Activated CD4-positive, alpha-beta T cell treated with anti-CD3 and anti-CD28 coated beads for 24 hours (primary cell): ENCODE measurements around the gene LRTM2.

Experiments used
- DNase-seq, 2 donors: peaks; one replicate each; pipeline ENCODE4 v3.0.0-alpha.2; 2020; ENCODE audit warnings: low read depth in 2 of 2

Gene LRTM2

GRCh38 chr12:1829306-1829900 lies 9.0 kb downstream of the LRTM2 start:
- DNase-seq: no peak

GRCh38 chr12:1830401-1830845 lies 10.1 kb downstream of the LRTM2 start:
- no peak for DNase-seq

GRCh38 chr12:1830981-1831963 lies 10.9 kb downstream of the LRTM2 start:
- no peak for DNase-seq

GRCh38 chr12:1832801-1833595 lies 12.6 kb downstream of the LRTM2 start:
- no peak for DNase-seq

GRCh38 chr12:1833596-1834028 lies 13.2 kb downstream of the LRTM2 start:
- no peak for DNase-seq

GRCh38 chr12:1834186-1834925 lies 14.0 kb downstream of the LRTM2 start:
- no peak for DNase-seq

DNA sequence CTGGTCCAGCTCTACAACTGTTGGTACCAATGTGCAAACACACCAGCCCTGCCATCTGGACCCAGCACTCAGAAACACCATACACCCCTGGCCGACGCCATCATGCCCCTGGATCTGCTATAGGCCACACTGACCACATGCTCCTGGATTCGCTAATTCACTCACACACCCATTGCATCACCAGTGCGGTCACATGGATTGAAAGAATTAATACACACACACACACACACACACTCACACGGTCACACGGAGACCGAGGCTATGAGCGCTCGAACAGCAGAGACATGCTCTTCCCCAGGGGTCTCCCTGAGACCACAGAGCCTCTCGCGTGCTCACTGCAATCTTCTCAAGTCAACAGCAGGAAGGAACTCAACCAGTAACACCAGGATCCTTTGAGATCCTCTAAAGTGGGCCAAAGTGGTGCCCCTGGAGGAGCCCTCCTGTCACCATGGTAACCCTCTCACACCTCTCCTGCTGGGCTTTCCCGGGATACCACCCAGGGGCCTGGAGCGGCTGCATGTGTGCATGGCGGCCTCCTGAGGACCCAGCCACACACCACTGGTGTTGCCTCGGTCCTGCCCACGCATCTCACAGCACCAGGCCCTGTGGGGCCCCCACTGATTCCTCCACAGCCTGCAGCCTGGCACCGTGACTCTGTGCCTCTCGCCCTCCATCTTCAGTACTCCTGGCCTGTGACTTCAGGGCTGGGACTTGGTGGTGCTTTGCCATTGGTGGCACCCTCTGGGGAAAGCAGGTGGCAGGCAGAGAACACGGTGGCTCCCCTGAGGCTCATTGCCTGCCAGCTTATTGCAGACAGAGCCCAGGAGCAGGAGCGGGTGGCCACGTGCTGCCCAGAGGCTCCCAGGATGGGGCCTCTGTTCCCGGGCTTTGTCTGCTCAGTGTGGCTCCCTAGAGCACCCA lies 15.1 kb downstream of the LRTM2 start:
- no peak for DNase-seq

DNA sequence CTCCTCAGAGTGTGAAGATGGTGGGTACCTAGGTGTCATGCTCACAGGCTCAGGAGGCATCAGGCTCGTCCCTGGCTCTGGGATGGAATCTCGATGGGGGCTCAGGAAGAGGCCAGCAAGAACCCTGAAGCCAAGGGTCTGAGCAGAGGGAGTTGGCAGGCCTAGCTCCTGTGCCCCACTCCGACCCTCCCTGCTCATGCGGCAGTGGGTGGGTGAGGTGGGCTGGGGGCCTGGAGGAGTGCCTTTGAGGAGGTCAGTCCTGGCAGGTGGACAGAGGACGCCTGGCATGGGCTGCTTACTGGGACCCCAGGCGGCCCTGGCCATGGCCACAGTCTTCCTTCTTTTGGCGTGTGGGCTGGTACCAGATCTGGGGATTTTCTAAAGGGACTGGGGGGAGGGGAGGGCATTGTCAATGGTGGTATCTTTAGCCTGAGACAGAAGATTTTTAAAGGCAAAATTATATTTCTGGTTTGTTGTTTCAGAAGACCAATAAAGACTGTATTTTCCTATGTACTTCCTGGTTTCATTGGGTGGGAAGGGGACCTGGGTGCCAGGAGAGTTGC lies 16.0 kb downstream of the LRTM2 start:
- DNase-seq: no peak

GRCh38 chr12:1836854-1837421 lies 16.6 kb downstream of the LRTM2 start:
- DNase-seq: no peak

DNA sequence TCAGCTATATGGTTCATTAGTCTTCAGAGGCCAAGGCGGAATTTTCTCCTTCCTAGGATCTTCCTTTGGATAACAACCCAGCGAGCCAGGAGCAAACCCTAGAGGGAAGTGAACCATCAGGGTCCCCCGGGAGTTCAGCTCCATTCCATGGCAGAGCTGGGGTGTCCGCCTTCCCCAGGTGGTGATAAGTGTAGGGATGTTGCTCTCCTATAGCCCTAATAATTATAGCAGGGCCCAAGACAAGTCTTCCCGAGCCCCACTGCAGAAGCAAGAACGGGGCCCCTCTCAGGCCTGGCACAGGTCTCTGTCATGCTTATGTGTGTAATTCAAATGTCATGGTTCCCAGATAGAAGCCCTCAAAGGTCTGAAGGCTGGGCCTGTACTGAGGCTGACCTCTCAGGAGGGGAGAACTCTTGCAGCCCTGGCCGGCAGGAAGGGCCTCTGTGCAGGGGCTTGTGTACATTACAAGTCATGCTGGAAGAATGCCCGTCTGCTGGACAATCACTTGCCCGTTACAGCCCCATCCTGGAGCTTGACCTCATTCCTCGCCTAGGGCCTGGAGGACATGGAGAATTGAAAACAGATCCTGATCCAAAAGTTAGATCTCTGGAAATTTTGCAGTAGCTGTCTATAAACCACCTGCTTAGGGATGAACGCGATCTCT lies 17.3 kb downstream of the LRTM2 start:
- no peak for DNase-seq

DNA sequence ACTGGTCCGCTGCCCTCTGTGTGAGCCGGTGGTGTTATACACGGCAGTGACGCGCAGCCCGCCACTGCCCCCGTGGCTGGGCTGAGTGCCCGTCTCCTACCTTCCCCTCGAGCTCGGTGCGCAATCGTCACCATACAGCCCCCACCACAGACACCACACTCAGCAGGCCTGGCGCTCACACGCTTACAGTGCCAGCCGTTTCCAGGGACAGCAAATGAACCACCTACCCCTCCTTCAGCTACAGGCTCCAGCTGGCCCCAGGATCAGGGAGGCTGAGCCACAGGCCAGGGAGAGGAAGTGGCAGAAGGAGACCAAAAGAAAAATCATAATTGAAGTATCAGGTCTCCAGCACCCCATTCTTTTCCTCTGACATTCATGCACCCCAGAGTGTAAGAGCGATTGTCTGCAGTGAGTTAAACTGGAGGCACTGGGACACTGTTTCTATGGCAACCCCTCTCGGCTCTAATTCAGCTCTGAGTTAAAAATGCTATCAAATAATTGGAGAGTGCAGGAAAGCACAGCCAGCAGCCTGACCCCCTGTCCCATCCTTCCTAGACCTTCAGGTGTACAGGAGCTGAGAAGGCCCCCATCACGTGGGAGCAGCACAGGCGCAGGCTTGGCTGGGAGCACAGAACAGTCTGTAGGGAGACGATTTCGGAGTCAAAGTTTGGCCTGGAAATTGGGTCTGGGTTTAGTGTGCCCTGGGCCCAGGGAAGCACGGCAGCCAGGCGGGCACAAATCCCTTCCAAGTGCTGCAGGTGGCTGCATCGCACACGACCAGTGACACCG lies 18.0 kb downstream of the LRTM2 start:
- DNase-seq: no peak

- no peak for DNase-seq
Observed at GRCh38 chr12:1838994-1839365, 18.6 kb downstream of the LRTM2 start.

- DNase-seq: no peak
Observed at GRCh38 chr12:1839464-1839863, 19.1 kb downstream of the LRTM2 start.

DNA sequence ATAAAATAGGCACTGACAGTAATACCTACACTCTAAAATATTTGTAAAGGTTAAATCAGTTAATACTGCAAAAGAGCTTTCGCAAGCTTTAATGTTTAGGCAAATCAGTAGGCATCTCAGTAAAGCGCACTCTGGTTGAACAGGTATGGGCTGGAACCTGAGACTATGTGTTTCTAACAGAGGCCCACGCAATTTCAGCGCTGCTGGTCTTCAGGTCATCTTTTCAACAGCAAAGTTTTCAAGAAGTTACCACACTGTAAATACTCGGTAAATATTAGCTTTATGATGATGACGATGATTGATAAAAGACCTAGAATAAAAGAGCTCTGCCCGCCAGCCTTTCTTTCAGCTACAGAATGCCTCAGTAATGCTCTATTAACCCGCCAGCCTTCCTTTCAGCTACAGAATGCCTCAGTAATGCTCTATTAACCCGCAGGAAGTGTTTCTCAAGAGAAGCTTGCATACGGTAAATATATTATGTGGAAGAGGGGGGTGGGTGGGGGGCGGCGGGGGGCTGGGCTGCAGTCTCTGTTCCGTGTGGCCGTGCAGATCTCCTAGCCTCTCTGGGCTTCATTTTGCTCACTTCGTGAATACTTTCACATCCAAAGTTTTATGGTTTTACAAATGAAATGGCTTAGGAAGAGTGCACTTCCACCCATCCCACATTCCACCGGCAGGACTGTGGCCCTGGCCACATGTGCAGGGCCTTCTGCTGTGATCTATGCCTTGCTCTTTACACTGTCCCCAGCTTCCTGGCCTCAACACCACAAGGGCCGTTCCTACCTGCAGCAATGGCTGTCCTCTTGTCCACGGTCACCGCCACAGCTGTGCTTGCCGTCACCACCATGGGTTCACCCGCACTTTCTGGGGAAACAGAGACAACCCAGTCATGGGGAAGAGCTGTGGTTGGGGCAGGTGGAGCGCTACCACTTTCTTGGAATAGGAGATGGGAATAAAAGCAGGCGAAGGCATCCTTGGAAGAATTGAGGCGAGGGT lies 19.9 kb downstream of the LRTM2 start:
- no peak for DNase-seq

GRCh38 chr12:1840981-1841425 lies 20.6 kb downstream of the LRTM2 start:
- DNase-seq: no peak

GRCh38 chr12:1841586-1842182 lies 21.3 kb downstream of the LRTM2 start:
- DNase-seq: no peak
